ENCODE data around the gene MYO5C.
A peak's percentile ranks its signal among the peaks of the same experiment; 100 is the strongest.

The MYO5C gene, protein sequence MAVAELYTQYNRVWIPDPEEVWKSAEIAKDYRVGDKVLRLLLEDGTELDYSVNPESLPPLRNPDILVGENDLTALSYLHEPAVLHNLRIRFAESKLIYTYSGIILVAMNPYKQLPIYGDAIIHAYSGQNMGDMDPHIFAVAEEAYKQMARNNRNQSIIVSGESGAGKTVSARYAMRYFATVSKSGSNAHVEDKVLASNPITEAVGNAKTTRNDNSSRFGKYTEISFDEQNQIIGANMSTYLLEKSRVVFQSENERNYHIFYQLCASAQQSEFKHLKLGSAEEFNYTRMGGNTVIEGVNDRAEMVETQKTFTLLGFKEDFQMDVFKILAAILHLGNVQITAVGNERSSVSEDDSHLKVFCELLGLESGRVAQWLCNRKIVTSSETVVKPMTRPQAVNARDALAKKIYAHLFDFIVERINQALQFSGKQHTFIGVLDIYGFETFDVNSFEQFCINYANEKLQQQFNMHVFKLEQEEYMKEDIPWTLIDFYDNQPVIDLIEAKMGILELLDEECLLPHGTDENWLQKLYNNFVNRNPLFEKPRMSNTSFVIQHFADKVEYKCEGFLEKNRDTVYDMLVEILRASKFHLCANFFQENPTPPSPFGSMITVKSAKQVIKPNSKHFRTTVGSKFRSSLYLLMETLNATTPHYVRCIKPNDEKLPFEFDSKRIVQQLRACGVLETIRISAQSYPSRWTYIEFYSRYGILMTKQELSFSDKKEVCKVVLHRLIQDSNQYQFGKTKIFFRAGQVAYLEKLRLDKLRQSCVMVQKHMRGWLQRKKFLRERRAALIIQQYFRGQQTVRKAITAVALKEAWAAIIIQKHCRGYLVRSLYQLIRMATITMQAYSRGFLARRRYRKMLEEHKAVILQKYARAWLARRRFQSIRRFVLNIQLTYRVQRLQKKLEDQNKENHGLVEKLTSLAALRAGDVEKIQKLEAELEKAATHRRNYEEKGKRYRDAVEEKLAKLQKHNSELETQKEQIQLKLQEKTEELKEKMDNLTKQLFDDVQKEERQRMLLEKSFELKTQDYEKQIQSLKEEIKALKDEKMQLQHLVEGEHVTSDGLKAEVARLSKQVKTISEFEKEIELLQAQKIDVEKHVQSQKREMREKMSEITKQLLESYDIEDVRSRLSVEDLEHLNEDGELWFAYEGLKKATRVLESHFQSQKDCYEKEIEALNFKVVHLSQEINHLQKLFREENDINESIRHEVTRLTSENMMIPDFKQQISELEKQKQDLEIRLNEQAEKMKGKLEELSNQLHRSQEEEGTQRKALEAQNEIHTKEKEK (N-terminal part only)

DNA sequence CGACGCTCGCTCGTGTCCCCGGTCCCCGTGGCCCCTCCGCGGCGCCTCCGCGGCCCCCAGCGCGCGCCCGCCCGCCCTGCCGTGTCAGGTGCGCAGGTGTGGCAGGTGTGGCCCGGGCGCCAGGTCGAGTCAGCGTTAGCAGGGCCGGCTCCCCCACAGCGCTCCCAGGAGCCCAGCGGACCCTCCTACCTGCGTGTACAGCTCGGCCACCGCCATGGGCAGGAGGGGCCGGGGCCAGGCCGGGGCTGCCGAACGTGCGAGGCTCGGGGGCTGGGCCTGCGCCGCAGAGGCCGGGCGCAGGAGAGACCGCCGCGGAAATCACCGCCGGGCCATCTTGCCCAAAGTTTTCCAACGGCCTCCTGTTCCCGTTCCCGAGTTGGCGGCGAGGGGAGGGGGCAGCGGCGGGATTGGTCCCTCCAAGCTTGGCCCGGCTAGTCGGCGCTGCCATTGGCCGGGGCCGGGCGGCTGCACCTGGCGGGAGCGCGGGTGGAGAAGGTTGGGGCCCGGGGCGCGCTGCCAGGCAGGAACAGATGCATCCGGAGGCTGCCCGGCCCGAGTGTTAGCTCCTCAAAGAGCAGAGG lies at the start of gene MYO5C:
TSS of gene MYO5C (minus strand) at position 384 of the 581 bp plus-strand sequence. CDS start at position 216, 168 bp downstream.
- DNase-seq = no peak

- DNase-seq = no peak
Observed at GRCh38 chr15:52344592-52344991, 49.0 kb upstream of the MYO5C start.

DNA sequence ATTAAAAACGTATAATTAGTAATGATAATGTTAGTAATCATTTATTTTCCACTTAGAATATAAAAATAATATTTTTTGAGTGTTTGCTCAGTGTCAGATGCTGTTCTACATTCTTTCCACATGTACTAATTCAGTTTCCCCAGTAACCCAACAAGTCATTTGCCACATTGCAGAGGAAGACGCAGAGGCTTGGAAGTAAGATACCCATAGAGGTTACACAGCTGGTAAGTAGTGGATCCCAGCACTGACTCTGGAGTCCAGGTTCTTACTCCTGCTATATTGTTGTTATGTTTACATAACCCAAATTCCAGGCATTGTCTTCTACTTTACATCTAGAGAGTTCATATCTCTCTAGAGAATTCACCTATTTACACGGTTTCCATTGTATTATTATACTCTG lies 48.2 kb upstream of the MYO5C start:
- no peak for DNase-seq

- no peak for DNase-seq
Observed at GRCh38 chr15:52340093-52340492, 44.5 kb upstream of the MYO5C start.

DNA sequence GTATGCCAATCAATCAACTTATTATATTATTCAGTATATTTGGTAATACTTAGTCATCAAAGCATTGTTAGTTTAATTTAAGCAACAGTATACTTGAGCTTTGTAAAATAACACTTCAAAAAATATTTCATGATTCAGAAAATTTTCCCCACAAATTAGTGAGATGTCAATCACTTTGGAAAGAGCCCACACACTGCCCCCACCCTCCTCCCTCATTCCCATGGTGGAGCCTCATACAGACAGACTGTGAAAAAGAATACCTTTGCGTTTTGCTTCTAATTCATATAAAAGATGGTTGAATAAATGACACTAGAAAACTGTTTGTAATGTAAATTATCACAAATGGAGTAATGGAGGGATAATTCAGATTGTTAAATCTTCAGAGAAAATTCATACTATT lies 43.3 kb upstream of the MYO5C start:
- DNase-seq = no peak

GRCh38 chr15:52338058-52338457 lies 42.5 kb upstream of the MYO5C start:
- no peak for DNase-seq

GRCh38 chr15:52337198-52337853 lies 41.7 kb upstream of the MYO5C start:
- no peak for DNase-seq

DNA sequence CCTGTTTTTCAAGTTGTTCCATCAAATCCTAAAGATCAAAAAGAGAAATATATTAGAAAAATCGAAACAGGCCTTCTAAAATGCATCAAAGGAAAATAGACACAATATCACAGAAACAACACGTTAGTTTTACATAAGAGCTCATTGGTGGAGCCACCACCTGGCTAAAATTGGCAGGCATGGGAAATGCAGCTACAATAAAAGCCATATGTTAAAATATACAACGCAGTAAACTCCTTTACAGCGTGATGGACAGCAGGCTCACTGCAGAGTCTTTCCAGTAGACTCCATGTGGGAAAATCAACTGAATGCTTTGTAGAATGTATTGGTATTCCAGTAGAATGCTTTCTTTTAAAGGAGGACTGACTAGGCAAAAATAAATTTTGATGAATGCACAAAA lies 40.9 kb upstream of the MYO5C start:
- peak; percentile 38 for DNase-seq

GRCh38 chr15:52334491-52335160 lies 39.0 kb upstream of the MYO5C start:
- DNase-seq = no peak

DNA sequence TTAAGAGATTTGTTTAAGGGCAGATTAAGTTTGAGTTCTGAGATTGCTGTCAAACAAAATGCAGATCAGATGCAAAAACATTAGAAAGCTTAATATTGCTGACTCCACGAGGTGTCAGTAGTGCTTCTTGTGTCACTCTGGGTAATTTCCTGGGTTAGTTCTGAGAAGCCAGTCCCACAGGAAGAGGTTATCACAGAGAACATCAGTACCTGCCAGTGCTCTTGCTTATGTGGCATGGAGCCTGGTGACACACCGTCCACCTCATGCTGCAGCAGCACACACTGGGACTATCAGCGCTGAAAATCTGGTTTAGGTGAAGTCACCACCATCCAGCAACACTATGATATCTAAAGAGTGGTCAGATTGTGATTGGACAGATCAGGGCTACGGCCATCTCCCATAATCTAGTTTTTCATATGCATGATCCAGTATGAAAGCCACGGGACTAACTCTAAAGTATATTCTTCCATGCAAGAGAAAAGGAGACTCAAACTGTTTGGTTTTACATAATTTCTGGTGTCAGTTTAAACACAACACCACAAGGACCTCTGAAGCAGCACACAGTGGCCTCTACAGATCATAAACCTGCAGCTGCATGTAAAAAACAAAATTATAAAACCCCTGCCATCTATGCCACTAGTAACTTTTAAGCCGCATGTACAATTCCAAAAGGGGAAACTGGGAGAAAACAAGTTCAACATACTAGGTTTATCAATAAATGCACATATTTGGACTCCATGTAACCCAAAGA lies 36.1 kb upstream of the MYO5C start:
- DNase-seq = peak; percentile 5

DNA sequence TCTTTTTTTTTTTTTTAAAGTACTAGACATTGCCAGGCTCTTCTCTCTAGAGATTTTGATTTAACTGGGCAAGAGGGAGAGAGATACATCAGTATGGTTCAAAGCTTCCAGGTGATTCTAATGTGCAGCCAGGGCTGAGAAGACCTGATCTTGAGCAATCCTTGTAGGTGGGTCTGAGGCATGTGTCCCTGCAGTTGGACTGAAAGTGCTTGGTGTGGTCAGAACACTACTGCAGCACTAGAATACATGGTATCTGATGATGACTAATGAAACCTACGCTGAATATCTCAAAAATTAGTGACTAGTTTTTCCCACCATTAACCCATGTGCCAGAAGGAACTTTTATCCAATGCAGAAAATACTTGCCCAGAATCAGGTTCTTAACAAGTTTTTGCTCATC lies 34.4 kb upstream of the MYO5C start:
- no peak for DNase-seq

DNA sequence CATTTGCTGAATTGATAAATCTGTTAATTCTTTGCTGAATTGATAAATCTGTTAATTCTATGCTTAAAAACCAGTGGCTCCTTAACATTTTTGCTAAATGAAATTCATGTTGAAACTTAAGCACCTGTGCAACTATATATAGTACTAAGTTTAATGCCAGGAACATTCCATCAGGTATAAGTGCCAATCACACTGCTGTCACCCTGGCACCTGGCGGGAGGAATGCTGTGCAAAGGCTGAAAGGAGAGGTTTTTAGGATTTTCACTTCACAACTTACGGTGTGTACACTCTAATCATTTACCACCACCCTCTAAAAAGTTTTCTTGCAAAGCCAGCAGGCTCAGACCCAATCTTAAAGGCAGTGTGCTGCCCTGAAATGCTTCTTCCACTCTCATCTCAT lies 33.5 kb upstream of the MYO5C start:
- no peak for DNase-seq

DNA sequence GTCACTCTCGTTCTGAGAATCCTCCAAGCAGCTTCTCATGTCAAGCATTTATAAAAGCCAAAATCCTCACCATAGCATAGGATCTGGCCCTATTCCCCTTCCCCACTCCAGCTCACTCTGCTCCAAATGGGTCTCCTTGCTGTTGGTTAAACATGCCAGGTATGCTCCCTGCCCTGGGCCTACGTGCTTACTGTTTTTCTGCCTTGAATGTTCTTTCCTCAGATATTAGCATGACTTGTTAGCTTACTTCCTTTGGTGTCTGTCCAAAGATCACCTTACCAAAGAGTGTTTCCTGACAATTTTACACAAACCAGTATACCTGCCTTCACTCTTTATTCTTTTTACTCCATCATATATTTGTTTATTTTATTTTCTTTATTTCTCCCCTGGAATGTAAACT lies 33.1 kb upstream of the MYO5C start:
- no peak for DNase-seq

GRCh38 chr15:52326756-52327155 lies 31.2 kb upstream of the MYO5C start:
- DNase-seq = no peak

DNA sequence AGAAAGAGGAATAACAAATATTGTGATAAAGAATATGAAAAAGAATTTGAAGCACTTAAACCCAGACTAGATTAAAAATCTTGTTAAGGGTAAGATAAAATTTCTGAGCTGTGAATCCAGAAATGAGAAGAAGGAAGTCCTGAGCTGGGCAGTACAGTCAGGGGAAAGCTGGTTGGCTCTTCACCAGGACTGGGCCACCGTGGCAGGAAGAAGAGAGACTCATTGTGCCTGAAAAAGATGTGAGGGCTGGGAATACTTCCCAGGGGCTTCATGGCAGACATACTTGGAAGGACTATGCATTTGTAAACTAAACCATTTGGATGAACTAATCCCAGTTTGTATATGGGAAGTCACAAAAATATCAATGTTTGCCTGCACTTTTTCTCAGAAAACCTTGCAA lies 28.5 kb upstream of the MYO5C start:
- DNase-seq = no peak

DNA sequence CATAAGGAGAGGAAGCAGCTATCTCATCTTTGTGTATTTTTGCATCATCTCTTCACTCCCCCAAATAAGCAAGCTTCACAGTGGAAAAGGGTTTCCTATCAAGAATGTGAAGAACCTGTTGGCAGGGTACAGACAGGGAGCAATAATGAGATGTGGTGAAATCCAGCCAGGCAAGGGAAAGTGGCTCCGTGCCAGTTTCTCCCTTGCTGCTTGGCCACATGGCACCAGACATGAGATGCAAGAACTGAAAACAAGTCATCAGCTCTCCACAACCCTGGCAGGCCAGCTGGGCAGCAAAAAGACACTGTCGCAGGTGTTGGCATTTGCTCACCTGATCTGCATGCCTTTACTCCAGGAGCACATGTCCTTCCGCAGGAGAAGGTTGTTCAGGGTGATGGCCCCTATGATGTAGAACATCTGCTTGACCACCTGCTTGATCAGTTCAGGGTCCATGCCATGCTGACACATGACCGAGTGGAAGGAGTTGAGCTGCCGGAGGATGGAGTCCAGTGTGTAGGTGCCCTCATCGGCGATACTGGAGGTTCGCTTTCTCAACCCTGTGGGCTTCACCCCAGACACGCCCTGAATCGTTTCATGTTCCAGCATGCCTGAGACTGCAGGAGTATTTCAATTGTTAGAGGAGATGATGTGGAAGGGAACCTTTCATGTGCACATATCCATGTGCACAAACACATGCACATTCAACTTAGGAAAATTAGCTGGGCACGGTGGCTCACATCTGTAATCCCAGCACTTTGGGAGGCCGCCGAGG lies 23.3 kb upstream of the MYO5C start:
- DNase-seq = peak; percentile 70

- no peak for DNase-seq
Observed at GRCh38 chr15:52317688-52318087, 22.1 kb upstream of the MYO5C start.

DNA sequence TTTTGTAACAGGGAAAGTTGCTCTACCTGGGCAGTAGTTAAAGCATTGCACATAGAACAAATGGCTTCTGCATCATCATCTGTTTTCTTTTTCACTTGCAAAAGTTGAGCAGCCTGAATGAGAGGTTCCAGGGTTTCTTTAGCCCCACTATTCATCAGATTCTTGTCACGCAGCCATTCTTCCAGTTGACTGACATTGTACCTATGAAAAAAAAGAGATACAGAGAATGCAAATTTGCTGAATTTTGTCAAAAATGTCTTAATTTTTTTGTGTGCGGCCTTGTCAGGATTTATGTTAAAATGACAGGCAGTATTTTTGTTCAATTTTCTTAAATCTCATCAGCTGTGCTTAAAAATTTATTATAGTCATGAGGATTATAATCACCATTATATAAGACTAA lies 21.4 kb upstream of the MYO5C start:
- no peak for DNase-seq

- DNase-seq = no peak
Observed at GRCh38 chr15:52309154-52309548, 13.5 kb upstream of the MYO5C start.

All from NCI-H1694 (cell line).